ENCODE measurements around the gene ENTREP1.
"Not testable (repeated sequence)": the region's sequence is repeated elsewhere in the genome, so short reads cannot be mapped to it uniquely, and the experiment has no call there.

DNA sequence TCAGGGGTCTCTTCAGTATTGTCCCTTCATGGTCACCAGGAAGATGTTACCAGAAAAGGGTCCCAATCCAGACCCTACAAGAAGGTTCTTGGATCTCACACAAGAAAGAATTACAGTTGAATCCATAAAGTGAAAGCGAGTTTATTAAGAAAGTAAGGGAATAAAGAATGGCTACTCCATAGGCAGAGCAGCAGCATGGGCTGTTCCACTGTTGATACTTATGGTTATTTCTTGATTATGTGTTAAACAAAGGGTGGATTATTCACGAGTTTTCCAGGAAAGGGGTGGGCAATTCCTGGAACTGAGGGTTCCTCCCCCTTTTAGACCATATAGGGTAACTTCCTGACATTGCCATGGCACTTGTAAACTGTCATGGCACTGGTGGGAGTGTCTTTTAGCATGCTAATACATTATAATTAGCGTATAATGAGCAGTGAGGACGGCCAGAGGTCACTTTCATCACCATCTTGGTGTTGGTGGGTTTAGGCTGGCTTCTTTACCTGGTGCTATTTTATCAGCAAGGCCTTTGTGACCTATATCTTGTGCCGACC lies 18.0 kb upstream of the ENTREP1 start:
- TF ChIP-seq, protein P1, sequence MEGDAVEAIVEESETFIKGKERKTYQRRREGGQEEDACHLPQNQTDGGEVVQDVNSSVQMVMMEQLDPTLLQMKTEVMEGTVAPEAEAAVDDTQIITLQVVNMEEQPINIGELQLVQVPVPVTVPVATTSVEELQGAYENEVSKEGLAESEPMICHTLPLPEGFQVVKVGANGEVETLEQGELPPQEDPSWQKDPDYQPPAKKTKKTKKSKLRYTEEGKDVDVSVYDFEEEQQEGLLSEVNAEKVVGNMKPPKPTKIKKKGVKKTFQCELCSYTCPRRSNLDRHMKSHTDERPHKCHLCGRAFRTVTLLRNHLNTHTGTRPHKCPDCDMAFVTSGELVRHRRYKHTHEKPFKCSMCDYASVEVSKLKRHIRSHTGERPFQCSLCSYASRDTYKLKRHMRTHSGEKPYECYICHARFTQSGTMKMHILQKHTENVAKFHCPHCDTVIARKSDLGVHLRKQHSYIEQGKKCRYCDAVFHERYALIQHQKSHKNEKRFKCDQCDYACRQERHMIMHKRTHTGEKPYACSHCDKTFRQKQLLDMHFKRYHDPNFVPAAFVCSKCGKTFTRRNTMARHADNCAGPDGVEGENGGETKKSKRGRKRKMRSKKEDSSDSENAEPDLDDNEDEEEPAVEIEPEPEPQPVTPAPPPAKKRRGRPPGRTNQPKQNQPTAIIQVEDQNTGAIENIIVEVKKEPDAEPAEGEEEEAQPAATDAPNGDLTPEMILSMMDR (conservative IDR thresholded peaks at IDR 0.05), result not testable (repeated sequence)
- not testable (repeated sequence) for TF ChIP-seq ZFX (IDR thresholded peaks at IDR 0.05)

All from C4-2B (cell line).